NT2/D1 (cell line): ENCODE data around the gene NIBAN1.

Experiments
- SUZ12 ChIP-seq: IDR thresholded peaks from 2 replicates; pipeline ENCODE4 v1.6.1; 2011; ENCODE audit not compliant: insufficient read length, insufficient read depth; ENCODE audit errors: extremely low read depth
- YY1 ChIP-seq: IDR thresholded peaks from 2 replicates; pipeline ENCODE4 v1.6.1; 2011; ENCODE audit not compliant: insufficient read length, insufficient read depth
- ZNF274 ChIP-seq: IDR thresholded peaks from 2 replicates; pipeline ENCODE4 v1.6.1; 2011; ENCODE audit warnings: mild to moderate bottlenecking, low read depth, low read length

DNA sequence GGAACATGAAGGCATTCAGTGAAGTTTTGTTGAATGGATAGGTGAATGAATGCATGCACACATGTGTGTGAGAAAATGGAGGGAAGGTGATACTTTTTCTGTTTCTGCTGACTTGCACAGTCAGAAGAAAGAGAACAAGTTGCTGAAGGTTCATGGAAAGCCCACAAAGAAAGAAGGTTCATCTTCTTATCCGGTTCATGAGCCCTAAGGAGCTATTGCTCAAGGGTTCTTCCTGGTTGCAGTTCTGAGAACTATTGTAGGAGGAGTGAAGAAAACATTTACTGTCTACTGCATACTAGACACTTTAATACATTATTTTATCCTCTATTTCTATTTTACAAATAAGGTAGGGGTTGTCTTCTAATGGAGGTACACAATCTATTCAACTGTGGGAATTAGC is 13.4 kb upstream of the NIBAN1 start:
- TF ChIP-seq SUZ12 (no peak), ZNF274 (no peak), YY1 (no peak)
